ENCODE results near the gene POLR2L. TPM values are rescaled to one million over a fixed set of nuclear protein-coding genes. Genes with fewer than 3 reads are reported as not detected.

The POLR2L gene
- total and polyA plus RNA-seq, 10 donors, result 24.6 to 131 (median 66.2) TPM

DNA sequence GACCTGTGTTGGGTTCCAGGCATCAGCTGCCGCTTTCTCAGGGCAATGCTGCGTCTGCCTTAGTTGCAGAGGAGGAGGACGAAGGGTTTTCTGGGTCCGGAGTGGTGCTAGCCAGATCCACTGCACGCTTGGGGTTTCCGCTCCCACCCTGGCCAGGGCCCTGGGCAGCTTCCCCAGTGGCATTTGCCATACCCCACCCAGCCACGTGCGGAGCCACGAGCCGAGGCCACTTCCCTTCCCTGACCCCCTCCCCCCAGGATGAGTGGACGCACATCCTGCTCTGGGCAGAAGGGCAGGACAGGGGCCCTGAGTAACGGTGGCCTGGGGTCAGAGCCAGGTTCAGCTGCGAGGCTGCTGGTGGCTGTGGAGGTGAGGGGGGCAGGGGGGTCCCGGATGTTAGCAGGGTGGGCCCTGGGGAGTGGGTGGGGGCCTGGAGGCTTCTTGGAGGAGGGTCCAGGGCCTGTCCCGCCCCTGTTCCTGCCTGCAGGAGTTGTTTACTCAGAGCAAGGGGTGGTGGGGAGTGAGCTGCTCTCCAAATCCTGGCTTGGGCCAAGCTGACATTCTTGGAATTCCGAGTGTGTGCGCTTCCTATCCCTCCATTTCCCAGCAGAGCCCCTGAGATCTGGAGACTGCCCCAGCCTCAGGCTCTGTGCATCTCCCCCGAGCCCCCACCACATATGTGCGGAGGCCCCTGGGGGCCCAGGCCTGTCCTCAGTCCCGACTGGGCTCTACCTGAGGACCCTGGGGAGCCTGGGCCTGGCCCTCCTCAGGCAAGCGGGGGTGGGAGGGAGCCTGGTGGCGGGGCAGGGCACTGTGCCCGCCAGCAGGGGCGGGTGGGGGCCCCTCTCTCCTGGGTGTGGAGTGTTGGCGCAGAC is 1.7 kb upstream of the POLR2L start:
- intact Hi-C loops (cut with DNase I; ENCODE audit: low total_unique reads), result loop anchor here (10.0 kb wide), 1 partner anchor 211 kb away; no protein-coding TSS in a partner anchor
- Histone ChIP-seq H3K9me3 (no peaks in the 10 kb centered on the region), H3K36me3 (peaks cover 0 to 20% (median 13%) of the 10 kb centered on the region in 6 donors), H3K27me3 (replicated peaks in 1 of 7) (peaks cover 0 to 43% (median 0%) of the 10 kb centered on the region in 7 donors), H3K4me1 (peaks cover 35 to 95% (median 73%) of the 10 kb centered on the region in 6 donors), H3K27ac (peak overlapping the region; percentile 92 to 97 (median 95)), H3K4me3 (peak overlapping the region in 7 of 8 donors; percentile 91 to 100 (median 98))
- peak; percentile 94 for DNase-seq
- TF ChIP-seq, protein P1, sequence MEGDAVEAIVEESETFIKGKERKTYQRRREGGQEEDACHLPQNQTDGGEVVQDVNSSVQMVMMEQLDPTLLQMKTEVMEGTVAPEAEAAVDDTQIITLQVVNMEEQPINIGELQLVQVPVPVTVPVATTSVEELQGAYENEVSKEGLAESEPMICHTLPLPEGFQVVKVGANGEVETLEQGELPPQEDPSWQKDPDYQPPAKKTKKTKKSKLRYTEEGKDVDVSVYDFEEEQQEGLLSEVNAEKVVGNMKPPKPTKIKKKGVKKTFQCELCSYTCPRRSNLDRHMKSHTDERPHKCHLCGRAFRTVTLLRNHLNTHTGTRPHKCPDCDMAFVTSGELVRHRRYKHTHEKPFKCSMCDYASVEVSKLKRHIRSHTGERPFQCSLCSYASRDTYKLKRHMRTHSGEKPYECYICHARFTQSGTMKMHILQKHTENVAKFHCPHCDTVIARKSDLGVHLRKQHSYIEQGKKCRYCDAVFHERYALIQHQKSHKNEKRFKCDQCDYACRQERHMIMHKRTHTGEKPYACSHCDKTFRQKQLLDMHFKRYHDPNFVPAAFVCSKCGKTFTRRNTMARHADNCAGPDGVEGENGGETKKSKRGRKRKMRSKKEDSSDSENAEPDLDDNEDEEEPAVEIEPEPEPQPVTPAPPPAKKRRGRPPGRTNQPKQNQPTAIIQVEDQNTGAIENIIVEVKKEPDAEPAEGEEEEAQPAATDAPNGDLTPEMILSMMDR (IDR thresholded peaks at IDR 0.05 in 8 of 11, conservative IDR thresholded peaks at IDR 0.05 in 3 of 11), result peak in 2 of 11 experiments; percentile 5 to 25
- TF ChIP-seq POLR2A (IDR thresholded peaks at IDR 0.05), result no peak
- TF ChIP-seq POLR2AphosphoS5 (IDR thresholded peaks at IDR 0.05), result peak; percentile 94
- 9 to 14% (median 12%) methylated on average over 5 to 25 of the region's 25 CpGs for WGBS, 5 donors

DNA sequence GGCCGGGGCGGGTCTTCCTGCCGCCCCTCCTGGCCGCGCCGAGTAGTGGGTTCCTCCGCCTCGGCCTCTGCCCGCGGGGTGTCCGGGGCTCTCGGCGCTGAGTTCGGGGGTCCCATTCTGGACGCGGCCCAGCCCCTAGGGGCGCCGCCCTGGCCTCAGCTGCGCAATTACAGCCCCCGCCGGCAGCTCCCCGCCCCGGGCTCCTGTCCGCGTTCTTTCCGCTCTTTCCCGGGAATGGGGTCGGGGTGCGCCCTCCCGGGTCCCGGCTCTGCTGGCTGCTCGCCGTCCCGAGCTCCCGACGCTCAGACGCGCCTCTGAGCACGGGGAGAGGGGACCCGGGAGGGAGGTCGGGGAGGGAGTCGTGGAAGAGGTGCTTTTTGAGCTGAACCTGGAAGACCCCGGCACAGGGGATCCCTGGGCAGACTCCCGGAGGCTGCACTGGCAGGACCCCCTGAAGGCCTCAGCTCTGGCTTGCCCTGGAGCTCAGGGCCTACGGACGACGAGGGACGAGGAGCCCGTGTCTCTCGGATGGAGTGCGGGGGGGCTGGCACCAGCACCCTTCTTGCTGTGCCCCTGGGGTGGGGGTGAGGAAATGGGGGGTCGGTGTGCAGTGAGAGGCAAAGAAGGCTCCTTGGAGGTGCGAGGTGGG is 881 bp upstream of the POLR2L start:
- Histone ChIP-seq H3K9me3 (no peaks in the 10 kb centered on the region), H3K36me3 (peaks cover 0 to 29% (median 21%) of the 10 kb centered on the region in 6 donors), H3K4me1 (peaks cover 27 to 95% (median 67%) of the 10 kb centered on the region in 6 donors), H3K27ac (peak overlapping the region; percentile 92 to 97 (median 95)), H3K27me3 (replicated peaks in 1 of 7) (peaks cover 0 to 34% (median 0%) of the 10 kb centered on the region in 7 donors), H3K4me3 (peak overlapping the region; percentile 91 to 100 (median 98))
- peak; percentile 88 for DNase-seq
- TF ChIP-seq, protein P1 (IDR thresholded peaks at IDR 0.05 in 8 of 11, conservative IDR thresholded peaks at IDR 0.05 in 3 of 11), result no peak
- TF ChIP-seq POLR2A (IDR thresholded peaks at IDR 0.05) (no peak), POLR2AphosphoS5 (IDR thresholded peaks at IDR 0.05) (no peak)
- intact Hi-C loops (cut with DNase I; ENCODE audit: low total_unique reads), result loop anchor here (10.0 kb wide), 1 partner anchor 212 kb away; no protein-coding TSS in a partner anchor
- 1 to 2% (median 1%) methylated on average over 17 to 53 of the region's 53 CpGs for WGBS, 5 donors

DNA sequence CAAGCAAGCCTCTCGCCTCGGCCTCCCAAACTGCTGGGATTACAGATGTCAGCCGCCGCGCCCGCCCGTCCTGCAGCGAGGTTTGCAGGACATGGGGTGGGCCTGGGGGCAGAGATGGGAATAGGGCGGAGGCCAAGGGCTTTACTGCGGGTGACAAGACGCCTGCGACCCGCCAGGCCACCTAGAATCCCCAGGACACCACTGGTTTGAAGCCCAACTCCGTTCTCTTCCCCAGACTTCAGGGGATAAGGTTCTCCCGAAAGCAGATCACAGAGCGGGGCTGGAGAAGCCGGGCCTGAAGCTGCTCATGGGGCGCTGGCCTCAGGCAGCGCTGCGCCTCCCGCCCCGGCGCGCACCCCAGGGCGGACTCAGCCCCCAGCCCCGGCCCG is 354 bp downstream of the POLR2L start:
- no peaks in the 10 kb centered on the region for H3K9me3 ChIP-seq
- H3K36me3 ChIP-seq, result peaks cover 0 to 41% (median 34%) of the 10 kb centered on the region in 6 donors
- H3K27me3 ChIP-seq (replicated peaks in 1 of 7), result peaks cover 0 to 22% (median 0%) of the 10 kb centered on the region in 7 donors
- TF ChIP-seq, protein P1 (IDR thresholded peaks at IDR 0.05 in 8 of 11, conservative IDR thresholded peaks at IDR 0.05 in 3 of 11), result no peak
- TF ChIP-seq POLR2A (IDR thresholded peaks at IDR 0.05), result no peak
- TF ChIP-seq POLR2AphosphoS5 (IDR thresholded peaks at IDR 0.05), result no peak
- WGBS, 5 donors, result 1 to 3% (median 1%) methylated on average over 15 to 27 of the region's 27 CpGs
- no peak for DNase-seq
- H3K4me1 ChIP-seq, result peaks cover 21 to 95% (median 61%) of the 10 kb centered on the region in 6 donors
- peak overlapping the region; percentile 91 to 100 (median 98) for H3K4me3 ChIP-seq
- peak overlapping the region; percentile 92 to 97 (median 95) for H3K27ac ChIP-seq
- intact Hi-C loops (cut with DNase I; ENCODE audit: low total_unique reads), result loop anchor here (10.0 kb wide), 1 partner anchor 213 kb away; no protein-coding TSS in a partner anchor

All from spleen (tissue), 11 donors.